Measurements from ENCODE around the gene B3GALT6. TPM values are rescaled to one million over a fixed set of nuclear protein-coding genes. Genes with fewer than 3 reads are reported as not detected.
A peak's percentile ranks its signal among the peaks of the same experiment; 100 is the strongest.

B3GALT6 gene
- total RNA-seq, 1 experiment from 2014 or later: 20.0 TPM

DNA sequence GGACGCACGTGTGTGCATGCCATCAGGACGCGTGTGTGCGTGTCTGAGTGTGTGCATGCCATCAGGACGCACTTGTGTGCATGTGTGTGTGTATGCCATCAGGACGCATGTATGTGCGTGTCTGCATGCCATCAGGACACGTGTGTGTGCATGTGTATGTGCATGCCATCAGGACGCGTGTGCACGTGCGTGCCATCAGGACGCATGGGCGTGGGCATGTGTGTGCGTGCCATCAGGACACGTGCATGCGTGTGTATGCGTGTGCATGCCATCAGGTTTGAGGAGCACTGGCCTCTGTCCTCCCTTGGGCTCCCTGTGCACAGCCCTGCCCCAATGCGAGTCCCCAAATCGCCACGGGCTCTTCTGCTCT is 27.1 kb downstream of the B3GALT6 start:
- H3K27me3 Mint-ChIP-seq (ENCODE audit: low read depth): no peaks in the 10 kb centered on the region
- no peak overlapping the region for H3K4me3 Mint-ChIP-seq
- H3K9me3 Mint-ChIP-seq: no peaks in the 10 kb centered on the region
- 0 out of 2 replicates have a peak, but pooled peaks have one; percentile 0 for TF ChIP-seq ZNF121 (CRISPR knock-in tag; IDR thresholded peaks at IDR 0.05)
- no peak for TF ChIP-seq ZNF423 (CRISPR knock-in tag; IDR thresholded peaks at IDR 0.05)
- H3K4me1 Mint-ChIP-seq: peaks cover 15% of the 10 kb centered on the region
- DNase-seq (ENCODE audit: low spot score): no peak
- peaks cover 58% of the 10 kb centered on the region for H3K36me3 Mint-ChIP-seq
- peak overlapping the region; percentile 70; the same call in 1 of the 2 replicates for H3K27ac Mint-ChIP-seq
- no peak for ATAC-seq
- ChIA-PET CTCF (no interaction called here), POLR2A (no interaction called here)

DNA sequence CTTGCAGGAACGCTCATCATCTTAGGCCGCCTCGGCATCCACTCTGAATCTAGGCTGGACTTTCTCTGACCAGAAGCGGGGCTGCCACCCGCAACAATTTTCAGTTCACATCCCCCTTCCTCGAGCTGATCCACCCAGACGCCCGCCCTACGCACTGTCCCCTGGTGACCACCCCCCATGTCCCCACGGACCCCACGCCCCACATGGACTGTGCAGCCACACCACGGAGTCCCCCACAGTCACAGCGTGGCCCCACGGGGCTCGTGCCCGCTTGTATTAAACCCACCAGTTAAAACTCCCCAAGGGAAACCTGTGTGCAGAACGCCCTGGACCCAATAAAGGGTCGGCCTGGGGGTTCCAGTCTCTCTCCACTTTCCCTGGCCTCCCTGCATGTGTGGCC is 27.5 kb downstream of the B3GALT6 start:
- Mint-ChIP-seq H3K36me3 (peaks cover 60% of the 10 kb centered on the region), H3K4me3 (no peak overlapping the region), H3K9me3 (no peaks in the 10 kb centered on the region), H3K27ac (peak overlapping the region; percentile 81), H3K27me3 (ENCODE audit: low read depth) (no peaks in the 10 kb centered on the region), H3K4me1 (peaks cover 15% of the 10 kb centered on the region)
- TF ChIP-seq, protein P1, sequence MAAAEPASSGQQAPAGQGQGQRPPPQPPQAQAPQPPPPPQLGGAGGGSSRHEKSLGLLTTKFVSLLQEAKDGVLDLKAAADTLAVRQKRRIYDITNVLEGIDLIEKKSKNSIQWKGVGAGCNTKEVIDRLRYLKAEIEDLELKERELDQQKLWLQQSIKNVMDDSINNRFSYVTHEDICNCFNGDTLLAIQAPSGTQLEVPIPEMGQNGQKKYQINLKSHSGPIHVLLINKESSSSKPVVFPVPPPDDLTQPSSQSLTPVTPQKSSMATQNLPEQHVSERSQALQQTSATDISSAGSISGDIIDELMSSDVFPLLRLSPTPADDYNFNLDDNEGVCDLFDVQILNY (CRISPR knock-in tag; IDR thresholded peaks at IDR 0.05): no peak
- POLR2A ChIA-PET: no interaction called here
- ATAC-seq (no peak), DNase-seq (ENCODE audit: low spot score) (no peak)
- CTCF ChIA-PET: no interaction called here

DNA sequence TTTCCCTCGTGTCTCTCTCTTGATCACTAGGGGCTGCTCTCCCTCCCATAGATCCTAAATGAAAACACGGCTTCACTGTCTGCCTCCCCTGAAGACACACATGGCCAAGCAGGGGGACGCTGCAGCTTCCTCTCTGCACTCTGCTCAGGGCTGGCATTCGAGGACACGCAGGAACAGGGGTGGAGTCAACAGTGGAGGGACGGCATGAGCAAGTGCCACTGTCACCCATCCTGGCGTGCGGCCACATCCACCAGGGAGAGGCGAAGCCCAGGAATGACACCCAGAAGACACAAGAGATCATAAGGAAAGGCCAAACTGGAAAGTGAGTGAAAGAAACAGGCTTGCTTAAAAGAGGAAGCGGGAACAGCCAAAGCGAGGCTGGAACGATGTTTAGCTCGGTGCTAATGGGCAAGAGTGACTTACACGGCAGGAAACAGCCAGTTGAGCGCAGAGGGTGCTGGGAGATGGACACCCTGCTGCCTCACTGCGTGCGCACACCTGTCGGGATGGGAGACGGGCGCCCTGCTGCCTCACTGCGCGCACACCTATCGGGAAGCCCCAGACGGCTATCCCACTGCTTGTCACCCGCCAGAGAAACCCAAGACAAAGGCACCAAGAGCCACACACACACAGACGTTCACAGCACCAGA is 28.0 kb downstream of the B3GALT6 start:
- Mint-ChIP-seq H3K36me3 (peaks cover 55% of the 10 kb centered on the region), H3K27ac (peak overlapping the region; percentile 81), H3K27me3 (ENCODE audit: low read depth) (no peaks in the 10 kb centered on the region), H3K4me1 (peaks cover 15% of the 10 kb centered on the region), H3K4me3 (no peak overlapping the region), H3K9me3 (no peaks in the 10 kb centered on the region)
- DNase-seq (ENCODE audit: low spot score): no peak
- TF ChIP-seq ZNF263 (CRISPR knock-in tag; IDR thresholded peaks at IDR 0.05; ENCODE audit: low read depth): no peak
- TF ChIP-seq ZNF671 (CRISPR knock-in tag; IDR thresholded peaks at IDR 0.05): no peak
- TF ChIP-seq, protein P2, sequence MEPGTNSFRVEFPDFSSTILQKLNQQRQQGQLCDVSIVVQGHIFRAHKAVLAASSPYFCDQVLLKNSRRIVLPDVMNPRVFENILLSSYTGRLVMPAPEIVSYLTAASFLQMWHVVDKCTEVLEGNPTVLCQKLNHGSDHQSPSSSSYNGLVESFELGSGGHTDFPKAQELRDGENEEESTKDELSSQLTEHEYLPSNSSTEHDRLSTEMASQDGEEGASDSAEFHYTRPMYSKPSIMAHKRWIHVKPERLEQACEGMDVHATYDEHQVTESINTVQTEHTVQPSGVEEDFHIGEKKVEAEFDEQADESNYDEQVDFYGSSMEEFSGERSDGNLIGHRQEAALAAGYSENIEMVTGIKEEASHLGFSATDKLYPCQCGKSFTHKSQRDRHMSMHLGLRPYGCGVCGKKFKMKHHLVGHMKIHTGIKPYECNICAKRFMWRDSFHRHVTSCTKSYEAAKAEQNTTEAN (CRISPR knock-in tag; IDR thresholded peaks at IDR 0.05): no peak
- TF ChIP-seq CBFB (CRISPR knock-in tag; IDR thresholded peaks at IDR 0.05; ENCODE audit: low read depth): no peak
- no peak for TF ChIP-seq SMAD3 (CRISPR knock-in tag; IDR thresholded peaks at IDR 0.05; ENCODE audit: borderline replicate concordance)
- TF ChIP-seq, protein P3, sequence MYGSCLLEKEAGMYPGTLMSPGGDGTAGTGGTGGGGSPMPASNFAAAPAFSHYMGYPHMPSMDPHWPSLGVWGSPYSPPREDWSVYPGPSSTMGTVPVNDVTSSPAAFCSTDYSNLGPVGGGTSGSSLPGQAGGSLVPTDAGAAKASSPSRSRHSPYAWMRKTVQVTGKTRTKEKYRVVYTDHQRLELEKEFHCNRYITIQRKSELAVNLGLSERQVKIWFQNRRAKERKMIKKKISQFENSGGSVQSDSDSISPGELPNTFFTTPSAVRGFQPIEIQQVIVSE (CRISPR knock-in tag; IDR thresholded peaks at IDR 0.05; ENCODE audit: borderline replicate concordance): no peak
- no peak for TF ChIP-seq ELF4 (CRISPR knock-in tag; IDR thresholded peaks at IDR 0.05; ENCODE audit: low read depth)
- TF ChIP-seq NR3C1 (CRISPR knock-in tag; conservative IDR thresholded peaks at IDR 0.05; ENCODE audit: low read depth): no peak
- no peak for TF ChIP-seq EMX1 (CRISPR knock-in tag; IDR thresholded peaks at IDR 0.05)
- TF ChIP-seq RORB (CRISPR knock-in tag; IDR thresholded peaks at IDR 0.05): no peak
- TF ChIP-seq NFATC4 (CRISPR knock-in tag; IDR thresholded peaks at IDR 0.05): no peak
- no peak for TF ChIP-seq NR1H2 (CRISPR knock-in tag; IDR thresholded peaks at IDR 0.05)
- TF ChIP-seq, protein P4, sequence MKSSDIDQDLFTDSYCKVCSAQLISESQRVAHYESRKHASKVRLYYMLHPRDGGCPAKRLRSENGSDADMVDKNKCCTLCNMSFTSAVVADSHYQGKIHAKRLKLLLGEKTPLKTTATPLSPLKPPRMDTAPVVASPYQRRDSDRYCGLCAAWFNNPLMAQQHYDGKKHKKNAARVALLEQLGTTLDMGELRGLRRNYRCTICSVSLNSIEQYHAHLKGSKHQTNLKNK (CRISPR knock-in tag; IDR thresholded peaks at IDR 0.05): no peak
- TF ChIP-seq, protein P5, sequence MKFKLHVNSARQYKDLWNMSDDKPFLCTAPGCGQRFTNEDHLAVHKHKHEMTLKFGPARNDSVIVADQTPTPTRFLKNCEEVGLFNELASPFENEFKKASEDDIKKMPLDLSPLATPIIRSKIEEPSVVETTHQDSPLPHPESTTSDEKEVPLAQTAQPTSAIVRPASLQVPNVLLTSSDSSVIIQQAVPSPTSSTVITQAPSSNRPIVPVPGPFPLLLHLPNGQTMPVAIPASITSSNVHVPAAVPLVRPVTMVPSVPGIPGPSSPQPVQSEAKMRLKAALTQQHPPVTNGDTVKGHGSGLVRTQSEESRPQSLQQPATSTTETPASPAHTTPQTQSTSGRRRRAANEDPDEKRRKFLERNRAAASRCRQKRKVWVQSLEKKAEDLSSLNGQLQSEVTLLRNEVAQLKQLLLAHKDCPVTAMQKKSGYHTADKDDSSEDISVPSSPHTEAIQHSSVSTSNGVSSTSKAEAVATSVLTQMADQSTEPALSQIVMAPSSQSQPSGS (CRISPR knock-in tag; IDR thresholded peaks at IDR 0.05; ENCODE audit: borderline replicate concordance, low read depth): no peak
- ATAC-seq: no peak
- POLR2A ChIA-PET: no interaction called here
- CTCF ChIA-PET: interaction anchor here (2.1 kb wide), 1 partner anchor 32 kb away, joined by 8 read pairs; no protein-coding TSS in a partner anchor

All from WTC11 (cell line).